DMS 273 treated with DMSO at 0.1 percent for 48 hours (cell line): ENCODE measurements around the gene LRRK1.

Experiments used
- DNase-seq: peaks from one replicate; lab custom pipeline; 2025; lab: John Stamatoyannopoulos, UW

Gene LRRK1

GRCh38 chr15:101058735-101059134, 139.6 kb downstream of the LRRK1 start:
- DNase-seq, result no peak

DNA sequence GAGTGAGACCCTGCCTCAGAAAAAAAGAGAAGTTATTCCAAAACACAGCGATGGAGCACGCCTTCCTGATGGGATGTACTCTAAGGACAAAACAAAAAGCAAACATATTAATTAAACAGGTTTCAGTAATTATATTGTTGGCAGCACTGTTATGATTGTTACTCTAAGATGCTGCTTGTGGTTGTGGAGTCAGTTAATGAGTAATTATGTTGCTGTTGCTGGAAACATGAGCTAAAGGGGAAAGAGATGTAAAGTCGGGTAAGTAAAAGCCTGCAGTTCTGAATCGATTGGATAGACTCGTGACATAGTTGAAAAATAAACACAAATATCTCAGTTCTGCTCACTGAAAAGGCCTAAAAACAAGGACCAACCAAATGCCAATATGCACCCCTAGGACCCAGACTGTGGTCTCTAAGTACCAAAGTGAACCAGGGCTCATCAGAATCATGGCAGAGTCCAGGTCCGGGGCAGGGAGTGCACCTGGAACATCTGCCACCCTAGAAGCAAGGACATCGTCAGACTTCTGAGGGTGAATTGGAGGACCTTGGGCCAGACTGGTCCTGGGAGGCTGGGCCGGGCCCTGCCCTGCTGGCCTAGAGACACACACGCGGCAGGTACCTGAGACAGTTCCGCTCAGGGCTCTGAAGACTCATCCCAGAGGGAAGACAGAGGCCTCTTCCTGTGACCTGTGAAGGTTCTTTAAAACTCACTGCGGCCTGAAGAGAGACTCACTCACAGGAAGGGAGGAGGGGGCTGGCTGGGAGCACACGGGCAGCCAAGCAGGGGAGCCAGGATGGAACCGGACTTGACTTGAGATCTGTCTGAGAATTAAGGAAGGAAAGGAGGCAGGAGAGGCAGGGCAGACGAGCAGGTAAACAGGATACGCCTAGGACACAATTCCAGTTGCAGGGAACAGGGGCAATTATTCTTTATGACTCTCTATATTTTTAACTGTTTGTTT, 140.5 kb downstream of the LRRK1 start:
- DNase-seq, result no peak

- no peak for DNase-seq
These were observed 141.7 kb downstream of the LRRK1 start for GRCh38 chr15:101060576-101061551.

GRCh38 chr15:101062063-101062462, 142.9 kb downstream of the LRRK1 start:
- no peak for DNase-seq

DNA sequence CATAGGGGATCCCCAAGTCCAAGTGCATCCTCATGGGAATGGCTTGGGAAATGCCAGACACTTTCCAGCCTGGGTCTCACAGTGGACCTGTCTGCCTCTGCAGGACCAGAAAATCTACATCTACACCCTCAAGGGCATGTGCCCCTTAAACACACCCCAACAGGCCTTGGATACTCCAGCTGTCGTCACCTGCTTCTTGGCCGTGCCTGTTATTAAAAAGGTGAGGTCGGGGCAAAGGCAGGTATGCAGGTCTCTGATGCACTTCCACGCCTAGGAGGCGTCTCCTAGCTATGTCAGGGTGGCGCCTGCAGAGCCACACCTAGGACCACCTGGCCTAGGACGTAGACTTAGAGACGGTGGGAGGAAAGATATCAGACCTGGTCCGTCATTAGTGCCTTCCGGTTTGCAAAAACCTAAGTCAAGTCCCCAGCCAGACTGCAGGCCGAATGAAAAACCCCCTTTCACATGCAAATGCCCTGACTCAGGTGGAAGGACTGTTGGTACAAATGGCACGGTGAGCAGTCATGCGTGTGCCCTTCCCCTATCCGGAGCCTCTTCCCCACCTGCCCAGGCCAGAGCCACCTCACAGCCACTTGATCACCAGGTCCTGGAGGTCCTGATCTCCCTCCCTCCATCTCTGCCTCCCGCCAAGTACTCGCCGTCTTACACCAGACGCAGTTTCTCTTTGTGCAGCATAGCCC, 143.5 kb downstream of the LRRK1 start:
- DNase-seq, result no peak

DNA sequence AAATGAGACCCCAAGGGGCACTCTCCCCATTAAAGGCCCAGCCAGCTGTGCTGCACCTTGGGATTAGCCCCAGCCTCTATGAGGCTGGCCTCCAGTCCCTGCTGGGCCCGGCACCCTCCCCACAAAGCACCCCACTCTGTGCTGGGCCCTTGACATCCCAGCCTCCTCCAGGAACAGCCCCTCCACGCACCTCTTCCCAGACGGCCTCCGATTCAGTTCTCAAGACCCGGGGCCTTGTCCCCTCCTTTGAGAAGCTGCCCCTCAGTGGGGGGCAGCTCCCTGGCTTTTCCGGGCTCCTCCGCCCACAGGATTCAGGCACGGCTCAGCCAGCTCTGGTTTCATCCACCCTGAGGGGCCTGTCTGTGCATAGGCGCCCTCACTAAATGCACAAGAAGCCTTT, 144.1 kb downstream of the LRRK1 start:
- DNase-seq, result no peak

- DNase-seq, result no peak
These were observed 145.0 kb downstream of the LRRK1 start for GRCh38 chr15:101063891-101064794.

- no peak for DNase-seq
These were observed 145.8 kb downstream of the LRRK1 start for GRCh38 chr15:101064795-101065569.

DNA sequence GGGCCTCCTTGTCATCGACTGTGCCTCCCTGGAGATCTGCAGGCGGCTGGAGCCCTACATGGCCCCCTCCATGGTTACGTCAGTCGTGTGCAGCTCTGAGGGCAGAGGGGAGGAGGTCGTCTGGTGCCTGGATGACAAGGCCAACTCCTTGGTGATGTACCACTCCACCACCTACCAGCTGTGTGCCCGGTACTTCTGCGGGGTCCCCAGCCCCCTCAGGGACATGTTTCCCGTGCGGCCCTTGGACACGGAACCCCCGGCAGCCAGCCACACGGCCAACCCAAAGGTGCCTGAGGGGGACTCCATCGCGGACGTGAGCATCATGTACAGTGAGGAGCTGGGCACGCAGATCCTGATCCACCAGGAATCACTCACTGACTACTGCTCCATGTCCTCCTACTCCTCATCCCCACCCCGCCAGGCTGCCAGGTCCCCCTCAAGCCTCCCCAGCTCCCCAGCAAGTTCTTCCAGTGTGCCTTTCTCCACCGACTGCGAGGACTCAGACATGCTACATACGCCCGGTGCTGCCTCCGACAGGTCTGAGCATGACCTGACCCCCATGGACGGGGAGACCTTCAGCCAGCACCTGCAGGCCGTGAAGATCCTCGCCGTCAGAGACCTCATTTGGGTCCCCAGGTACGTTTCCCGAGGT, 146.5 kb downstream of the LRRK1 start:
- no peak for DNase-seq

DNA sequence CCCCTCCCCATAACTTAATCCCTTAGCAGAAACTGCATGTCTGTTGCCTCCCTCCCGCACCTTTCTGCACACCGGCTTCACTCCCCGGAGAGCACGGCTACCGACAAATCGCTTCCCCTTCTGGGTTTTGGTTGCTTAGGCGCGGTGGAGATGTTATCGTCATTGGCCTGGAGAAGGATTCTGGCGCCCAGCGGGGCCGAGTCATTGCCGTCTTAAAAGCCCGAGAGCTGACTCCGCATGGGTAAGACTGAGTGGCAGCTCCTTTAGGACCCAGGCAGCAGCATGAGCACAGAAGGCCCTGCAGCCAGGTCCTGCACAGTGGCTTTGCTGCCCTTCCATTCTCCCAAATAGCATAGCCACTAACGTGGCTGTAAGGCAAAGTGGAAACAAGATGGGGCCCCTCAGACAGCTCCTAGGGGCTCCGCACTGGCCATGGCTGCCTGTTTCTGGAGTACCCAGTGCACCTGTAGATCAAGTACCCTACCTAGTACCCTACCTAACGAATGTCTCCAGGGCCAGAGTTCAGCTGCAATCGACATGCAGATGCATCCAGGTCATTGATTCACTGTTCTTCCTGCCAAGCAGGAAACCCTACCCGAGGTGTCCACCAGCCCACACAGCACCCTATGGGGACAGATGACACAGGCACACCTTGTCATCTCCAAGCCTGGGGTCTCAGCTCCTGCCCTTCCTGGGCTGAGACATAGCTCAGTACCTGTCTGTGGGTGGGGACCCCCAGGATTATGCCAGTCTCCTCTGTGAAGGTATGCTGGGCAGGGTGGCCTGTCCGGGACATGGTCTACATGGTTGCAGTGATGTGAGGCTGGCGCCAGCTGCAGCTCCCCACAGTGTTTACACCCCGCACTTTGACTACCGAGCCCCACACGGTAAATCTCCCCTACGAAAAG, 147.6 kb downstream of the LRRK1 start:
- no peak for DNase-seq

GRCh38 chr15:101067660-101068522, 148.7 kb downstream of the LRRK1 start:
- DNase-seq, result no peak

DNA sequence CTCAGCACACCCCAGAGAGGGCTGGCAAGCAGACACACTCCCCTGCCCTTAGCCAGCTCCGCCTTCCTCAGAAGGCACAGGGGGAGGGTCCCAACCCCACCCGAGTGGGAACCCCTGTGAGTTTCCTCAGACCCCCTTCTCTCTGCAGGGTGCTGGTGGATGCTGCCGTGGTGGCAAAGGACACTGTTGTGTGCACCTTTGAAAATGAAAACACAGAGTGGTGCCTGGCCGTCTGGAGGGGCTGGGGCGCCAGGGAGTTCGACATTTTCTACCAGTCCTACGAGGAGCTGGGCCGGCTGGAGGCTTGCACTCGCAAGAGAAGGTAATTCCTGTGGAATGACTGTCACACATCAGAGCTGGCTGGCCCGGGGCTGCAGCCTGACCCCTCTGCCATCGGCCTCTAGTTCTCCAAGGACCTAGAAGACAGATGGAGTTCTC, 149.4 kb downstream of the LRRK1 start:
- no peak for DNase-seq

DNA sequence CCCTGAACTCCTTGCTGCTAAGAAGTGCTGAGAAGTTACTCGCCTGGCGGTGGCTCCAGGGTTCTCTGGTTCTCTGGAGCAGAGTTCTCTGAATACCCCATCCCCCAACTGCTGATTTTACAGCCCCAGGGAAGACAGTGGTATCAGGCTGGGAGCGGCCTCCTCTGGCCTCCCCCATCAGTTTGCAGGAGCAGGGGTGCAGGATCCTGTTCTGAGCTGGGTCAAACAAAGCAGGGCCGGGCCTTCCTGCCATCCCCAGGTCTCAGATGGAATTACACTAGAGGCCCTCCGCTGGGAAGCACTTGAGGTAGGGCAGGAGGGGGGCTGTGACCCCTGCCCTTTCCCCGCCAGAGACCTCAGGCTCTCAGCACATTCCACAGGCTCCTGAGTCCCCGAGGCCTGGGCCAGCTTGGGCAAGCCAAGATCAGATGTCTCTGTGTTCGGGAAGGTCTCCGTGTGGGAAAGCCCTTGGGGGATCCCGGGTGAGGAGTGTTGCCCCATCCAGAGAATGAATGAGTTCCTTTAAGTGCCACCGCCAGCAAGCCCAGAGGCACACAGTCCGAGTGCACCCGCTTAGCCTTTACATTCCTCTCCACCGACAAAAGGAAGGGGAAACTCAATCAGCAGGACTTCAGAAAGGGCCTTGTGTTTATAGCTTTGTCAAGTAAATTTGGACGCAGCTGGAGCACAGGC, 149.9 kb downstream of the LRRK1 start:
- no peak for DNase-seq

DNA sequence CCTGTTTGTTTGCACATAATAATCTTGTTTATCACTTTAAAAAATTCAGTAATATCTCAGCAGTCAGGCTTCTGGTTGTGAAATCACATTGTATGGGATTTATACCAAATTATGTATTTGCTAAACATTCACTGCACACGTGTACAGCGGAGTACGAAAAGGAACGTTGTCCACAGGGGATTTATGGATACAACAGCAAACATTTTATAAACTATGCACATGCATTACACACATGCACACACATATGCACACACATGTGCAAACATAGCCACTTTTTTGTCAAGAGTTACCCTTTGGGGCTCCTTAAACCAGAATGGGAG, 150.5 kb downstream of the LRRK1 start:
- no peak for DNase-seq

DNA sequence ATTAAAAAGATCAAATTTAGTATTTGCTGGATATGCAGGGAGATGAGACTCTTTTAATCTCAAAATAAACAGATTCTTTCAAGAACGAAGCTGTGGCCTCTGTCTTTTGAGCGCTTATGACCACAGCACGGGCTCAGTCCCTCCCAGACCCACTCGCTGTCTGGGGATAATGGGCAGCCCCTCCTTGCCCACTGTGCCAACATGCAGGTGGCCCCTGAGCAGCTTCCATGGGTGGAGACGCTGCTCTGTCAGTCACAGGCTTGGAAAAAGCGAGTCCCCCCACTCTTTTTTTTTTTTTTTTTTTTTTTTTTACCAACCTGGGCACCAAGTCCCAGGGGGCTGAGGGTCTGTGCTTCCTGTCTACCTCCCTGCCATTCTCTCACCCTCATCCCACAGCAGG, 150.9 kb downstream of the LRRK1 start:
- DNase-seq, result no peak

DNA sequence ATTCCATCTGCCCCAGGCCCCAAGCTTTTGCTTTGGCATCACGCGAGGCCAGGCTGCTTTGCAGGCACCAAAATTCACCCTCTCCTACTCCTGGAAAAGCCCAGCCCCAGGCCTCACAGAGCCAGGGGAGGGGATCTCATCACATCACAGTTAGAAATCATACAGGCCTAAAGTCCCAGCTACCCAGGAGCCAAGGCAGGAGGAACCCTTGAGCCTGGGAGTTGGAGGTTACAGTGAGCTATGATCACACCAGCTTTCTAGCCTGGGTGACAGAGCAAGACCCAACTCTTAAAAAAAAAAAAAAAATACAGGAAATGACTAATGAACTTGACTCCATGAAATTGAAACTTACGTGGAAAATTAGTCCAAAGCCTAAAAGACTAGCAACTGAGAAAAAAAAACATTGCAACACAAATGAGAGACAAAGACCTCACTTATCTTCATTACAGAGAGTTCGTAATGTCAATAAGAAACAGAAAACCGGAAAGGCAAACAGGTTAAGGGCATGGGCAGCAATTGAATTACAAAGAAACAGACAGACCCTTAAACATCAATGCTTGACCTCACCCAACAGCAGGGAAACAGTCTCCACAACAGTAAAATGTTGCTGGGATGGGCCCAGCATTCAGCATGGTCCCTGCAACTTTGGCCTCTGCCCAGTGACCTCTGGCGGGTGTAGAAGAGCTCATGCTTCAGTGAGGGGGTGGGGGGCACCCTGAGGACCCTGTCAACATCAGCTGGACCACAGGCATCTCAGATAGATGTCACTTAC, 151.5 kb downstream of the LRRK1 start:
- no peak for DNase-seq
